Trophoblast cell (in vitro differentiated cells and primary cell): ENCODE data around the gene SPATA19.

ENCODE experiments used
- DNase-seq, 2 donors: peaks; one replicate each; pipeline ENCODE4 v3.0.0-alpha.2; 2016
- H2AFZ ChIP-seq: 2 replicates; pipeline ENCODE4 v1.6.1; 2013; ENCODE audit warnings: low read length, moderate library complexity, mild to moderate bottlenecking; ENCODE audit not compliant: insufficient read depth, poor library complexity
- H2AK5ac ChIP-seq: 2 replicates; pipeline ENCODE4 v1.6.1; 2013; ENCODE audit warnings: mild to moderate bottlenecking, low read length
- H2BK120ac ChIP-seq: 2 replicates; pipeline ENCODE4 v1.6.1; 2013; ENCODE audit warnings: low read length, mild to moderate bottlenecking, moderate library complexity; ENCODE audit not compliant: insufficient read depth, poor library complexity
- H2BK12ac ChIP-seq: 2 replicates; pipeline ENCODE4 v1.6.1; 2013; ENCODE audit warnings: mild to moderate bottlenecking, low read length, moderate library complexity
- H2BK5ac ChIP-seq: 2 replicates; pipeline ENCODE4 v1.6.1; 2013; ENCODE audit warnings: low read length, low read depth, moderate library complexity, mild to moderate bottlenecking; ENCODE audit not compliant: poor library complexity
- H3K14ac ChIP-seq: 2 replicates; pipeline ENCODE4 v1.6.1; 2013; ENCODE audit warnings: mild to moderate bottlenecking, low read length
- H3K18ac ChIP-seq: 2 replicates; pipeline ENCODE4 v1.6.1; 2013; ENCODE audit warnings: mild to moderate bottlenecking, low read length
- H3K23ac ChIP-seq: 2 replicates; pipeline ENCODE4 v1.6.1; 2013; ENCODE audit warnings: low read length
- H3K27ac ChIP-seq: 2 replicates; pipeline ENCODE4 v1.5.1; 2013; ENCODE audit warnings: low read depth, mild to moderate bottlenecking, inconsistent platforms, low read length, moderate library complexity
- H3K27me3 ChIP-seq: 2 replicates; pipeline ENCODE4 v1.6.1; 2013; ENCODE audit warnings: inconsistent platforms, mild to moderate bottlenecking, low read length, moderate library complexity; ENCODE audit not compliant: insufficient read depth
- H3K36me3 ChIP-seq, 2 experiments: 1 replicate in 1 of 2; 2 replicates in 1 of 2; pipeline ENCODE4 v1.6.1; 2013; ENCODE audit warnings: low read length in 2 of 2, mild to moderate bottlenecking in 2 of 2, moderate library complexity in 1 of 2; ENCODE audit not compliant: insufficient read depth in 2 of 2, control insufficient read depth in 1 of 2
- H3K4ac ChIP-seq: 2 replicates; pipeline ENCODE4 v1.6.1; 2013; ENCODE audit warnings: low read depth, mild to moderate bottlenecking, low read length, moderate library complexity
- H3K4me1 ChIP-seq, 2 experiments: 1 replicate in 1 of 2; 2 replicates in 1 of 2; pipeline ENCODE4 v1.6.1; 2013; ENCODE audit warnings: low read length in 2 of 2, mild to moderate bottlenecking in 2 of 2, moderate library complexity in 1 of 2; ENCODE audit not compliant: insufficient read depth in 2 of 2, control insufficient read depth in 1 of 2
- H3K4me2 ChIP-seq: 2 replicates; pipeline ENCODE4 v1.6.1; 2013; ENCODE audit warnings: inconsistent platforms, mild to moderate bottlenecking, low read length, moderate library complexity
- H3K4me3 ChIP-seq: 2 replicates; pipeline ENCODE4 v1.5.1; 2013; ENCODE audit warnings: mild to moderate bottlenecking, low read depth, low read length, inconsistent platforms
- H3K79me1 ChIP-seq: one replicate; pipeline ENCODE4 v1.6.1; 2013; ENCODE audit warnings: low read length
- H3K79me2 ChIP-seq: 2 replicates; pipeline ENCODE4 v1.6.1; 2013; ENCODE audit warnings: low read length, mild to moderate bottlenecking; ENCODE audit not compliant: control insufficient read depth, insufficient read depth, poor library complexity
- H3K9ac ChIP-seq: 2 replicates; pipeline ENCODE4 v1.6.1; 2013; ENCODE audit warnings: mild to moderate bottlenecking, low read length
- H3K9me3 ChIP-seq: 2 replicates; pipeline ENCODE4 v1.6.1; 2013; ENCODE audit warnings: low read depth, mild to moderate bottlenecking, control low read depth, inconsistent platforms, low read length; ENCODE audit not compliant: insufficient read depth
- H4K12ac ChIP-seq: 2 replicates; pipeline ENCODE4 v1.6.1; 2013; ENCODE audit warnings: low read depth, mild to moderate bottlenecking, low read length, moderate library complexity
- H4K8ac ChIP-seq: 2 replicates; pipeline ENCODE4 v1.6.1; 2013; ENCODE audit warnings: low read depth, mild to moderate bottlenecking, low read length, moderate library complexity
- H4K91ac ChIP-seq: one replicate; pipeline ENCODE4 v1.6.1; 2013; ENCODE audit warnings: low read depth, mild to moderate bottlenecking, low read length, moderate library complexity
- WGBS: extraction: QIAGEN DNeasy Blood & Tissue Kit; methylation state at CpG from one replicate; pipeline ENCODE4 v1.1.7; 2013; ENCODE audit warnings: missing lambda C conversion rate; ENCODE audit not compliant: insufficient read length, insufficient coverage; ENCODE audit errors: extremely low coverage; 5-methylcytosine and 5-hydroxymethylcytosine counted together

The SPATA19 gene

DNA sequence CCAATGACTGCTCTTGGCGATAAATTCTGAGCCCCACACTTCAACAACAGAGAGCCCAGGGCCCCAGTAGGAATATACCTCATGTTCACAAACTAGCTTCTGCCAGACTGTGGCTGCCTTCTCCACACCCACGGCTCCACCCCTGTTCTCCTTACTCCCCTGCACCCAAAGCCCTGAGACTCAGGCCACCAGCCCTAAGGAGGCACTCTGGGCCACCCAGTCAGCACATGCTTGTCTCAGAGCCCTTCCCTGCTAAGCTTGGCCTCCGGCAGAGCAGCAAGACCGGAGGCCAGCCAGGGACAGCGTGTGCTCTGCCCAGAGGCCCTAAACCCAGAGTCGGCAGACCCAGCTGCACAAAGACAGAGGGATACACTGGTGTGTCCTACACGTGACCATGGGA is 27.9 kb downstream of the SPATA19 start:
- peaks cover 7% of the 10 kb centered on the region for H3K79me1 ChIP-seq
- H3K36me3 ChIP-seq: no peaks in the 10 kb centered on the region
- H4K91ac ChIP-seq: peak overlapping the region; percentile 1
- no peak overlapping the region for H3K14ac ChIP-seq
- H3K9me3 ChIP-seq: no peaks in the 10 kb centered on the region
- peaks cover 12 to 14% of the 10 kb centered on the region in 2 experiments for H3K4me1 ChIP-seq
- no peak overlapping the region for H4K12ac ChIP-seq
- H3K4me3 ChIP-seq: no peak overlapping the region
- no peak overlapping the region for H2AK5ac ChIP-seq
- H3K18ac ChIP-seq: no peak overlapping the region
- H3K79me2 ChIP-seq: no peaks in the 10 kb centered on the region
- H2BK120ac ChIP-seq: no peak overlapping the region
- no peak overlapping the region for H3K4me2 ChIP-seq
- H3K27me3 ChIP-seq: no peaks in the 10 kb centered on the region
- no peak overlapping the region for H3K23ac ChIP-seq
- no peak overlapping the region for H2BK12ac ChIP-seq
- no peak overlapping the region for H3K9ac ChIP-seq
- H2BK5ac ChIP-seq: no peak overlapping the region
- DNase-seq: no peak
- H3K27ac ChIP-seq: no peak overlapping the region
- no peak overlapping the region for H4K8ac ChIP-seq
- H2AFZ ChIP-seq: no peak overlapping the region
- no CpG with 5 or more reads among the region's 7 CpGs for WGBS
- H3K4ac ChIP-seq: no peak overlapping the region

DNA sequence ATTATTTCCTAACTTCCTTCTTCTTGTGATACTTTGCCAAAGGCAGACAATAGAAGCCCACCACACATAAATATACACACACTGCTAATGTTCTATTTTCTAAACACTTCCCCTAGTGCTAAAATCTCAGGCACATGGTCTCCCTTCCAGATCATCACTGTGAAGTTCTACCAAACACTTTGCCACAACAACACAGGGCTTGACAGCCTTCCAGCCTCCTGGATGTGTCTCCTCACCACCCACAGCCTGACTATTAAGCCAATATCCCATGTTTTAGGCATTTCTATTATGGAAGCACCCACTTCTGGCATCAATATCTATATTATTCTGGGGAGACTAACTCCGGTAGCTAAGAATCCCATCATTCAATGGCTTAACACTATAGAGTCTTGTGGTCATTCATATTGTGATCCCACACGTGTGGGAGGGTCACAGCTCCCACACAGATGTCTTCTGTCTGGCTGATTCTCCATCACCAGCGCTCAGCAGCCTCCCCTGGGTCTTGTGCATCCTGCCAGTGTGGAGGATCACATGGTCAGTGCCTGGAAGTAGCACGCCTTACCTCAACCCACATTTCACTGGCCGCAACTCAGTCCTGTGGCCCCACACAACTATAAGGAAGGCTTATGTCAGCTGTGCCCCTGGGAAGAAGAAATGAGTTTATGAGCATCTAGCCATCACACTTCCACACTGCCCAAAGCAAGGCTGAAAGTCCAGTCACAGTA is 29.0 kb downstream of the SPATA19 start:
- no CpG with 5 or more reads among the region's 5 CpGs for WGBS
- H2BK12ac ChIP-seq: no peak overlapping the region
- no peak overlapping the region for H4K12ac ChIP-seq
- peaks cover 5% of the 10 kb centered on the region for H3K79me1 ChIP-seq
- H2BK5ac ChIP-seq: no peak overlapping the region
- H3K4me3 ChIP-seq: no peak overlapping the region
- H3K9me3 ChIP-seq: peaks cover 1% of the 10 kb centered on the region
- no peak for DNase-seq
- H4K8ac ChIP-seq: no peak overlapping the region
- H3K36me3 ChIP-seq: no peaks in the 10 kb centered on the region
- no peak overlapping the region for H3K14ac ChIP-seq
- no peaks in the 10 kb centered on the region for H3K79me2 ChIP-seq
- no peaks in the 10 kb centered on the region for H3K27me3 ChIP-seq
- peak overlapping the region; percentile 3 for H2BK120ac ChIP-seq
- no peak overlapping the region for H3K4me2 ChIP-seq
- H3K9ac ChIP-seq: no peak overlapping the region
- peaks cover 10 to 13% of the 10 kb centered on the region in 2 experiments for H3K4me1 ChIP-seq
- H2AK5ac ChIP-seq: no peak overlapping the region
- no peak overlapping the region for H3K4ac ChIP-seq
- no peak overlapping the region for H3K23ac ChIP-seq
- H2AFZ ChIP-seq: no peak overlapping the region
- no peak overlapping the region for H4K91ac ChIP-seq
- H3K27ac ChIP-seq: no peak overlapping the region
- no peak overlapping the region for H3K18ac ChIP-seq

DNA sequence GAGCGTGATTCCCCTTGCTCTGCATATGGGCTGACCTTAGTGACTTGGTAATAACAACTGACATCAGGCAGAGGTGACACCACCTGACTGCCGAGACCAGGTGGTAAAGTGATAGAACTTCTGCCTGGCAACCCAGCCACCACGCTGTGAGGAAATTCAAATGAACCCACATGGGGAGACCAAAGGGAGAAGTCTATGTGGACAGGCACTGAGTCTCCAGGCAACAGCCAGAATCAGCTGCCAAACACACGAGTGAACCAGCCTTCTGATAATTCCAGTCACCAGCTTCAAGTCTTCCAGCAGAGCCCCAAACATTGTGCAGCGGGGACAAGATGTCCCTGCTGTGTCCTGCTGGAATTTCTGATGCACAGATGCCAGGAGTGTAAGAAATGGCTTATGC is 29.7 kb downstream of the SPATA19 start:
- Histone ChIP-seq H2AFZ (no peak overlapping the region), H3K9ac (no peak overlapping the region), H3K18ac (no peak overlapping the region), H3K9me3 (peaks cover 1% of the 10 kb centered on the region), H3K23ac (no peak overlapping the region), H3K4me1 (peaks cover 10 to 13% of the 10 kb centered on the region in 2 experiments), H2AK5ac (no peak overlapping the region), H2BK12ac (no peak overlapping the region), H3K4me3 (no peak overlapping the region), H2BK120ac (no peak overlapping the region), H3K4me2 (no peak overlapping the region), H3K27ac (no peak overlapping the region), H3K27me3 (no peaks in the 10 kb centered on the region), H3K4ac (no peak overlapping the region), H4K91ac (no peak overlapping the region), H3K14ac (no peak overlapping the region), H2BK5ac (no peak overlapping the region), H3K79me2 (no peaks in the 10 kb centered on the region), H3K36me3 (no peaks in the 10 kb centered on the region), H3K79me1 (peaks cover 5% of the 10 kb centered on the region), H4K8ac (no peak overlapping the region), H4K12ac (no peak overlapping the region)
- DNase-seq: no peak
- no CpG with 5 or more reads among the region's 5 CpGs for WGBS

DNA sequence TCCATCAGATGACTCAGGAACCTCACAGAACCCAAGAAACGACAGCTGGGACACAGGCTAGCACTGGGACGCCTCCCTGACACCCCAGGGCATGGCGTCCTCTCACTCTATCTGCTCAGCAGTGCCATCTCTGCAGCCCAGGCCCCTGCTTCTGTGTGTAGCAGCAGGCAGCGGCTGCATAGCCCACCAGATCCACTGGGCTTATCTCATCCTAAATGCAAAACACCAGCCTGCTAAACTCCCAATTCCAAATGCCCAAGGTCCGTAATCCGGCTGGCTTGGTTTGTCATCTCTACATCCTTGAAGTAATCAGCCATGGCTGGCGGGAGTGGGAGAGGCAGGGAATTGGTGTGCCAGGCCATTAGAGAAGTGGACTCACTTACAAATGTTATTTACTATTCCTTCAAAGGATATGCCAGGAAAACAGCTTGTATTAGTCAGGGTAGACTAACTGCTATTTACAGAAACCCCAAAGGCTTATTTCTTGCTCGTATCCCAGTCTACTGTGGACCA is 30.7 kb downstream of the SPATA19 start:
- Histone ChIP-seq H2BK120ac (no peak overlapping the region), H3K4me1 (peaks cover 10 to 13% of the 10 kb centered on the region in 2 experiments), H3K36me3 (no peaks in the 10 kb centered on the region), H3K23ac (no peak overlapping the region), H3K79me1 (peaks cover 8% of the 10 kb centered on the region), H3K4me2 (no peak overlapping the region), H3K27me3 (no peaks in the 10 kb centered on the region), H2BK12ac (no peak overlapping the region), H4K12ac (no peak overlapping the region), H4K8ac (no peak overlapping the region), H3K4me3 (no peak overlapping the region), H3K27ac (no peak overlapping the region), H3K18ac (no peak overlapping the region), H2AK5ac (no peak overlapping the region), H3K79me2 (no peaks in the 10 kb centered on the region), H2AFZ (no peak overlapping the region), H3K4ac (no peak overlapping the region), H3K14ac (no peak overlapping the region), H3K9ac (no peak overlapping the region), H4K91ac (no peak overlapping the region), H2BK5ac (no peak overlapping the region), H3K9me3 (peaks cover 1% of the 10 kb centered on the region)
- no peak for DNase-seq
- no CpG with 5 or more reads among the region's 8 CpGs for WGBS
